ENCODE data around the gene PCNX4. TPM values are rescaled to one million over a fixed set of nuclear protein-coding genes. Genes with fewer than 3 reads are reported as not detected.

Gene PCNX4
- total and polyA plus RNA-seq, 7 experiments from 2014 or later, result 17.2 to 48.2 (median 36.4) TPM

DNA sequence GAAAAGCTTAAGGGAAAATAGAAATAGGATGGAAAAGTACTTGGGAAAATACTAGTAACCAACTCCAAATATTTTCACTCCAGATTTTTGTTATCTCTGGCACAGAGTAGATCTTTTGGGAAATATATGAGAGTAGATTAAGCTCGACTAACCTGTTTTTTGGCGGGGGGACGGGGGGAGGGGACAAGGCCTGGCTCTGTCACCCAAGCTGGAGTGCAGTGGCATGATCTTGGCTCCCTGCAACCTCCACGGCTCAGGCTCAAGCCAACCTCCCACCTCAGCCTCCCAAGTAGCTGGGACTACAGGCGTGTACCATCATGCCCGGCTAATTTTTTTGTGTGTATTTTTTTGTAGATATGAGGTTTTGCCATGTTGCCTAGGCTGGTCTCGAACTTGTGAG lies 68.7 kb downstream of the PCNX4 start:
- Histone ChIP-seq H3K4me1 (ENCODE audit: control insufficient read depth in 2 of 2, insufficient read depth in 2 of 2, low read length in 2 of 2) (peaks cover 7 to 24% of the 10 kb centered on the region in 2 donors), H3K36me3 (ENCODE audit: control insufficient read depth in 2 of 3, insufficient read depth in 3 of 3, low read length in 3 of 3) (peaks cover 0 to 5% (median 0%) of the 10 kb centered on the region in 3 experiments), H3K27me3 (ENCODE audit: control insufficient read depth in 2 of 2, insufficient read depth in 2 of 2, low read length in 2 of 2) (no peaks in the 10 kb centered on the region), H3K9me3 (ENCODE audit: control insufficient read depth in 2 of 3, low read length in 3 of 3) (no peaks in the 10 kb centered on the region), H3K27ac (ENCODE audit: low read depth, low read length) (no peak overlapping the region), H3K4me3 (ENCODE audit: low read length) (no peak overlapping the region)
- Mint-ChIP-seq H3K9me3 (no peaks in the 10 kb centered on the region), H3K4me1 (peaks cover 35 to 83% (median 73%) of the 10 kb centered on the region in 7 donors), H3K27me3 (no peaks in the 10 kb centered on the region), H3K36me3 (peaks cover 0 to 16% (median 7%) of the 10 kb centered on the region in 5 donors), H3K4me3 (no peak overlapping the region), H3K27ac (peak overlapping the region in 4 of 9 donors; percentile 36 to 63 (median 50))
- intact Hi-C loops (cut with micrococcal nuclease), result loop anchor here in 1 of 2 donors (5.0 to 10.0 kb wide), 3 partner anchors 822 to 1736 kb away; partner anchors contain the start of genes DAAM1, KIAA0586, SLC38A6 and TIMM9
- ATAC-seq (no peak), DNase-seq (no peak)
- ChIA-PET POLR2A (interaction anchor here (0.7 to 1.2 kb wide), 3 partner anchors 23 to 170 kb away, joined by 3 read pairs; partner anchors contain the start of gene PPM1A), CTCF (interaction anchor here (1.1 to 1.5 kb wide), 3 partner anchors 24 to 198 kb away, joined by 3 read pairs; no protein-coding TSS in a partner anchor)

DNA sequence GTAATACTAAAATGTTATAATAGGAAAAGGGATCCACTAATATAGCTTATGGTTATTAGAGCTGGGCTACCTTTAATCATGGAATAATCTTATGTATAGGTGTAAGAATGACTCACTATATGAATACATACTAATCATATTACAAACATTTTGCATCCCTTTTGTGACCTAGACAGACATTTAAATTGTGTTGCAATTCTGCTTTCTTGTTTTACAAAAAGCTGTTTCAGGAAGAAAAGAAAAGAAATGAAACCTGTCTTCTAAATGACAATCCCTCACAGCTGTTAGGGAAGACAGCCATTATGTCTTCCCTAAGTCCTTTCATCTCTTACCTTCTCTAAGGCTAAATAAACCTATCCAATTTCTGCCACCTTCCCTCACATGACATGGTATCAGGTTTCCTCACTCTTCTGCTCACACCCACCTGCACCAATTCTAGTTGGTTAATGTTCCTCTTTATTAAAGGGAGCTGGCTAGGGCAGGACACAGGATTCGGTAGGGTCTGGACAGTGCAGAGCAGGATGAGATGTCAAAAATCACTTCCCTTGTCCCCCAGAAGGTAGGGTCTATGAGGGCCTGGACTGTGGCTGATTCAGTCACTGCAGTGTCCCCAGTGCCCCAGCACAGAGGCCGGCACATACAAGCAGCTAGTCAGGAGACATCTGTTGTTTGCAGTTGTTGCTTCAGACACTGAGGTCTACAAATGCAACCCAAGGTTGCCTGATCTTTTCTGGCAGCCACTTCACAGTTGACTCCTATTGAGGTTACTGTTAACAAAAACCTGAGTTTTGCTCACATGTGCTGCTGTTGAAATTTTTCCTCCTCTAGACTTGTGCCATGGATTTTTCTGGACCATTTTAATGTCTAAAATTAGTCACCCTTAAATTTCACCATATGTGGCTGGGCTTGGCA lies 69.7 kb downstream of the PCNX4 start:
- H3K9me3 ChIP-seq (ENCODE audit: control insufficient read depth in 2 of 3, low read length in 3 of 3), result no peaks in the 10 kb centered on the region
- H3K4me1 ChIP-seq (ENCODE audit: control insufficient read depth in 2 of 2, insufficient read depth in 2 of 2, low read length in 2 of 2), result peaks cover 17 to 34% of the 10 kb centered on the region in 2 donors
- H3K4me3 Mint-ChIP-seq, result peak overlapping the region in 3 of 10 donors; percentile 8 to 17 (median 10)
- H3K27me3 Mint-ChIP-seq, result no peaks in the 10 kb centered on the region
- peaks cover 0 to 14% (median 4%) of the 10 kb centered on the region in 5 donors for H3K36me3 Mint-ChIP-seq
- ATAC-seq, result peak; percentile 8
- H3K27me3 ChIP-seq (ENCODE audit: control insufficient read depth in 2 of 2, insufficient read depth in 2 of 2, low read length in 2 of 2), result no peaks in the 10 kb centered on the region
- H3K27ac Mint-ChIP-seq, result peak overlapping the region in 8 of 9 donors; percentile 33 to 91 (median 80)
- ChIA-PET CTCF (interaction anchor here (1.1 to 1.5 kb wide), 2 partner anchors 23 to 199 kb away, joined by 3 read pairs; no protein-coding TSS in a partner anchor), POLR2A (interaction anchor here (1.0 to 1.4 kb wide), 6 partner anchors 9 to 87 kb away, joined by 3 to 6 read pairs (median 4); partner anchors contain the start of gene PPM1A)
- peaks cover 33 to 83% (median 73%) of the 10 kb centered on the region in 7 donors for H3K4me1 Mint-ChIP-seq
- intact Hi-C loops (cut with micrococcal nuclease), result loop anchor here in 1 of 2 donors (5.0 to 10.0 kb wide), 3 partner anchors 821 to 1737 kb away; partner anchors contain the start of genes DAAM1, KIAA0586, SLC38A6 and TIMM9
- H3K4me3 ChIP-seq (ENCODE audit: low read length), result no peak overlapping the region
- no peak overlapping the region for H3K27ac ChIP-seq (ENCODE audit: low read depth, low read length)
- no peaks in the 10 kb centered on the region for H3K9me3 Mint-ChIP-seq
- peaks cover 0 to 5% (median 0%) of the 10 kb centered on the region in 3 experiments for H3K36me3 ChIP-seq (ENCODE audit: control insufficient read depth in 2 of 3, insufficient read depth in 3 of 3, low read length in 3 of 3)
- no peak for DNase-seq

DNA sequence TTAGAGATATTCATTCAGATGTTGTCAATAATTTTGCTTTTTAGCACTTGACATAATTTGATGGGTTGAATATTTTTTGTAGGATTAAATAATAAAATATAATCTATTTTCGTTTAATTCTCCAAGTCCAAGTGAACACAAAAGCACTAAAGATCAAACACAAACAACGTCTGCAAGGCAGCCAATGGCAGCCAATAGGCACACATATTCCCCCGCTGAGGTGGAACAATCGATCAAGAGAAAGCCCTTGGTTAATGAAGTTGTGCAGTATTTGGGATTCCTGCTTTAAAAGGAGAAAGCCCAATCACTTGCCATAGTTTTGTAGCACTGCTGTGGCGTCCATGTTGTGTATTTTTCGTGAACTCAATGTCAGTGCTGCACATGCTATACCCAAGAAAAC lies 72.0 kb downstream of the PCNX4 start:
- ChIA-PET CTCF (no interaction called here), POLR2A (interaction anchor here (2.2 to 4.2 kb wide), 3 partner anchors 10 to 85 kb away, joined by 14 to 46 read pairs (median 39); partner anchors contain the start of gene PPM1A)
- no peaks in the 10 kb centered on the region for H3K27me3 ChIP-seq (ENCODE audit: control insufficient read depth in 2 of 2, insufficient read depth in 2 of 2, low read length in 2 of 2)
- ATAC-seq (no peak), DNase-seq (no peak)
- no peaks in the 10 kb centered on the region for H3K27me3 Mint-ChIP-seq
- peaks cover 27 to 66% (median 54%) of the 10 kb centered on the region in 7 donors for H3K4me1 Mint-ChIP-seq
- H3K27ac ChIP-seq (ENCODE audit: low read depth, low read length), result peak overlapping the region; percentile 90
- H3K9me3 Mint-ChIP-seq, result no peaks in the 10 kb centered on the region
- peak overlapping the region; percentile 85 for H3K4me3 ChIP-seq (ENCODE audit: low read length)
- H3K27ac Mint-ChIP-seq, result peak overlapping the region in 6 of 9 donors; percentile 13 to 99 (median 93)
- peaks cover 0 to 5% (median 0%) of the 10 kb centered on the region in 3 experiments for H3K36me3 ChIP-seq (ENCODE audit: control insufficient read depth in 2 of 3, insufficient read depth in 3 of 3, low read length in 3 of 3)
- H3K4me3 Mint-ChIP-seq, result peak overlapping the region in 8 of 10 donors; percentile 86 to 99 (median 94)
- H3K4me1 ChIP-seq (ENCODE audit: control insufficient read depth in 2 of 2, insufficient read depth in 2 of 2, low read length in 2 of 2), result peaks cover 20 to 31% of the 10 kb centered on the region in 2 donors
- intact Hi-C loops (cut with micrococcal nuclease), result loop anchor here (1.0 to 10.0 kb wide), 9 partner anchors 12 to 1739 kb away; partner anchors contain the start of genes PCNX4 (in 2 of the 2), DAAM1 (in 1 of the 2), KIAA0586 (in 1 of the 2) and PPM1A (in 1 of the 2)
- H3K36me3 Mint-ChIP-seq, result peaks cover 0 to 9% (median 0%) of the 10 kb centered on the region in 5 donors
- H3K9me3 ChIP-seq (ENCODE audit: control insufficient read depth in 2 of 3, low read length in 3 of 3), result no peaks in the 10 kb centered on the region

DNA sequence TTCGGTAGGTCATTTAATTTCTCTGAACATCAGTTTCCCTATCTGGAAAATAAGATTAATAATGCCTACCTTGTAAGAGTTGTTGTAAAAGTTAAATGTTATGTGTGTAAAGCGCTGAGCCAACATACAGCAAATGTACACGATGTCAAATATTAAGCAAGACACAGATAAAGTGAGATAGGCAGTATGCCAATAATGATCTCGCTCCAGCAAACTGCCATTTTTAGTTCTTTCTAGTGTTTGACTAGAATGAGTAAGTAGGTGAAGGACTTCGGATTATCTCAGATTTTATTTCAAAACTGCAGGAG lies 72.6 kb downstream of the PCNX4 start:
- ChIA-PET POLR2A (interaction anchor here (0.7 to 4.2 kb wide), 8 partner anchors 11 to 1736 kb away, joined by 3 to 46 read pairs (median 12); partner anchors contain the start of genes PCNX4 and PPM1A), CTCF (interaction anchor here (0.6 to 2.0 kb wide), 4 partner anchors 20 to 198 kb away, joined by 3 to 12 read pairs (median 5); no protein-coding TSS in a partner anchor)
- peaks cover 26 to 59% (median 48%) of the 10 kb centered on the region in 7 donors for H3K4me1 Mint-ChIP-seq
- H3K27ac Mint-ChIP-seq, result peak overlapping the region; percentile 91 to 99 (median 97)
- H3K9me3 ChIP-seq (ENCODE audit: control insufficient read depth in 2 of 3, low read length in 3 of 3), result no peaks in the 10 kb centered on the region
- DNase-seq, result no peak
- no peaks in the 10 kb centered on the region for H3K27me3 Mint-ChIP-seq
- H3K4me1 ChIP-seq (ENCODE audit: control insufficient read depth in 2 of 2, insufficient read depth in 2 of 2, low read length in 2 of 2), result peaks cover 20 to 31% of the 10 kb centered on the region in 2 donors
- H3K27me3 ChIP-seq (ENCODE audit: control insufficient read depth in 2 of 2, insufficient read depth in 2 of 2, low read length in 2 of 2), result no peaks in the 10 kb centered on the region
- peak overlapping the region; percentile 85 for H3K4me3 ChIP-seq (ENCODE audit: low read length)
- H3K27ac ChIP-seq (ENCODE audit: low read depth, low read length), result peak overlapping the region; percentile 90
- H3K4me3 Mint-ChIP-seq, result peak overlapping the region; percentile 86 to 99 (median 95)
- no peaks in the 10 kb centered on the region for H3K9me3 Mint-ChIP-seq
- intact Hi-C loops (cut with micrococcal nuclease), result loop anchor here (1.0 to 10.0 kb wide), 9 partner anchors 13 to 1740 kb away; partner anchors contain the start of genes PCNX4 (in 2 of the 2), DAAM1 (in 1 of the 2), KIAA0586 (in 1 of the 2) and PPM1A (in 1 of the 2)
- H3K36me3 ChIP-seq (ENCODE audit: control insufficient read depth in 2 of 3, insufficient read depth in 3 of 3, low read length in 3 of 3), result peaks cover 0 to 5% (median 0%) of the 10 kb centered on the region in 3 experiments
- H3K36me3 Mint-ChIP-seq, result peaks cover 0 to 9% (median 0%) of the 10 kb centered on the region in 5 donors
- ATAC-seq, result peak; percentile 18

DNA sequence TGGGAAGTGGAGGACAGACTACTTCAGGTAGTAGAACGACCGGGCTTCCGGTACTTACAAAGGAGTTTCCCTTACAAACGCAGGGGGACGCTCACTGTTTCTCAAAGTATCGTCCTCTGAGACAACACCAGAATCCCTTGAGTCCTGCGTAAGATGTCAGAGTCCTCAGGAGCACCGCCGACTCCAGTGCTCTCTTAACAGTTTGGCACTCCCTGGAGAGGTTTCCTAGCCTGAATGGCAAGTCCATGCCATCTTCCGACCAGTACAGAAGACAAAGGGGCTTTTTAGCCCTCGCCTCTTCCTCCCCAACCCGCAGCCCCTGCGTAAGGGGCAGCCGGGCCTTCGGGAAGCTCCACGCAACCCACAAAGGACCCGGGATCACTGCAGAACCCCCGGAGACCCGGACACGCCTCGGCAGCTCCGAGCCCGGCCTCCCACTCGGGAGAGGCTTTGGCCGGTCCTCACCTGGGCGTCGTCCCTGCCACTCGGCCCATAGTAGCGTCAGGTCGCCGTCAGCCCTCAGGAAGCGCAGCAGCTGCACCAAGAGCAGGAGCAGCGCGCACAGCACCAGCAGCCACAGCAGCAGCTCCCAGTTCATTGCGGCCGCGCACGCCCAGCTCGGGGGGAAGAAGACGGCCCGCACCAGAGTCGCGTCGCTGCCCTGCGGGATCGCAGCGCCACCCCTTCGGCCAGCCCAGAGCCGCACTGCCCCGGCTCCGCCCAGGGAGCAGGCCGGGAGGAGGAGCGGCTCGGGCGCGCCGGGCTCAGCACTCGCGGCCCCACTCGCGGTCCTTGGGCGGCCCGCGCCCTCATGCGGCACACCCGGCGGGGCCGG lies 73.2 kb downstream of the PCNX4 start, which contains the start of gene DHRS7:
Gene DHRS7, minus strand, starts transcription at position 687 of the 835 bp plus-strand sequence. Its CDS starts 89 bp downstream, at position 598.
- Histone ChIP-seq H3K4me1 (ENCODE audit: control insufficient read depth in 2 of 2, insufficient read depth in 2 of 2, low read length in 2 of 2) (peaks cover 20 to 27% of the 10 kb centered on the region in 2 donors), H3K9me3 (ENCODE audit: control insufficient read depth in 2 of 3, low read length in 3 of 3) (no peaks in the 10 kb centered on the region), H3K36me3 (ENCODE audit: control insufficient read depth in 2 of 3, insufficient read depth in 3 of 3, low read length in 3 of 3) (peaks cover 0 to 5% (median 0%) of the 10 kb centered on the region in 3 experiments), H3K27me3 (ENCODE audit: control insufficient read depth in 2 of 2, insufficient read depth in 2 of 2, low read length in 2 of 2) (no peaks in the 10 kb centered on the region), H3K4me3 (ENCODE audit: low read length) (peak within 1 kb of the TSS; percentile 85), H3K27ac (ENCODE audit: low read depth, low read length) (peak within 1 kb of the TSS; percentile 90)
- POLR2A ChIA-PET, result interaction anchor here (0.7 to 4.2 kb wide), 15 partner anchors 12 to 1737 kb away, joined by 3 to 46 read pairs (median 4); partner anchors contain the start of genes PCNX4 and PPM1A
- peak within 1 kb of the TSS; percentile 91 to 99 (median 97) for H3K27ac Mint-ChIP-seq
- no peaks in the 10 kb centered on the region for H3K9me3 Mint-ChIP-seq
- H3K4me3 Mint-ChIP-seq, result peak within 1 kb of the TSS; percentile 86 to 99 (median 95)
- peak; percentile 85 for ATAC-seq
- H3K27me3 Mint-ChIP-seq, result no peaks in the 10 kb centered on the region
- H3K36me3 Mint-ChIP-seq, result peaks cover 0 to 9% (median 0%) of the 10 kb centered on the region in 5 donors
- peak; percentile 47 to 75 (median 60) for DNase-seq
- CTCF ChIA-PET, result interaction anchor here (0.6 to 2.0 kb wide), 10 partner anchors 11 to 573 kb away, joined by 3 to 12 read pairs (median 4); no protein-coding TSS in a partner anchor
- H3K4me1 Mint-ChIP-seq, result peaks cover 22 to 53% (median 42%) of the 10 kb centered on the region in 7 donors
- intact Hi-C loops (cut with micrococcal nuclease), result loop anchor here (1.0 to 10.0 kb wide), 12 partner anchors 14 to 1740 kb away; partner anchors contain the start of genes PCNX4 (in 2 of the 2), PPM1A (in 2 of the 2), DAAM1 (in 1 of the 2) and JKAMP (in 1 of the 2)
